ENCODE results near the gene SLC35F1. TPM values are rescaled to one million over a fixed set of nuclear protein-coding genes. Genes with fewer than 3 reads are reported as not detected.
A peak's percentile ranks its signal among the peaks of the same experiment; 100 is the strongest.

The SLC35F1 gene
- total RNA-seq, 4 donors from 2014 or later, result 0.08 to 0.57 (median 0.09) TPM

GRCh38 chr6:118186672-118187567 is 279.9 kb downstream of the SLC35F1 start:
- no peak for DNase-seq
- no peak overlapping the region for H3K27ac ChIP-seq
- intact Hi-C loops (cut with DNase I), result no loop called here
- TF ChIP-seq, protein P1, sequence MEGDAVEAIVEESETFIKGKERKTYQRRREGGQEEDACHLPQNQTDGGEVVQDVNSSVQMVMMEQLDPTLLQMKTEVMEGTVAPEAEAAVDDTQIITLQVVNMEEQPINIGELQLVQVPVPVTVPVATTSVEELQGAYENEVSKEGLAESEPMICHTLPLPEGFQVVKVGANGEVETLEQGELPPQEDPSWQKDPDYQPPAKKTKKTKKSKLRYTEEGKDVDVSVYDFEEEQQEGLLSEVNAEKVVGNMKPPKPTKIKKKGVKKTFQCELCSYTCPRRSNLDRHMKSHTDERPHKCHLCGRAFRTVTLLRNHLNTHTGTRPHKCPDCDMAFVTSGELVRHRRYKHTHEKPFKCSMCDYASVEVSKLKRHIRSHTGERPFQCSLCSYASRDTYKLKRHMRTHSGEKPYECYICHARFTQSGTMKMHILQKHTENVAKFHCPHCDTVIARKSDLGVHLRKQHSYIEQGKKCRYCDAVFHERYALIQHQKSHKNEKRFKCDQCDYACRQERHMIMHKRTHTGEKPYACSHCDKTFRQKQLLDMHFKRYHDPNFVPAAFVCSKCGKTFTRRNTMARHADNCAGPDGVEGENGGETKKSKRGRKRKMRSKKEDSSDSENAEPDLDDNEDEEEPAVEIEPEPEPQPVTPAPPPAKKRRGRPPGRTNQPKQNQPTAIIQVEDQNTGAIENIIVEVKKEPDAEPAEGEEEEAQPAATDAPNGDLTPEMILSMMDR (IDR thresholded peaks at IDR 0.05), result no peak
- TF ChIP-seq POLR2A (IDR thresholded peaks at IDR 0.05), result no peak
- WGBS, 2 donors, result 25 to 27% methylated on average over 1 of the region's 1 CpG
- no peaks in the 10 kb centered on the region for H3K9me3 ChIP-seq
- no peaks in the 10 kb centered on the region for H3K36me3 ChIP-seq
- peaks cover 0 to 10% (median 6%) of the 10 kb centered on the region in 3 donors for H3K4me1 ChIP-seq
- H3K27me3 ChIP-seq, result no peaks in the 10 kb centered on the region
- H3K4me3 ChIP-seq, result no peak overlapping the region

GRCh38 chr6:118187568-118188164 is 280.6 kb downstream of the SLC35F1 start:
- H3K27ac ChIP-seq, result peak overlapping the region in 1 of 4 donors; percentile 63
- peaks cover 0 to 10% (median 6%) of the 10 kb centered on the region in 3 donors for H3K4me1 ChIP-seq
- no peak overlapping the region for H3K4me3 ChIP-seq
- H3K27me3 ChIP-seq, result no peaks in the 10 kb centered on the region
- intact Hi-C loops (cut with DNase I), result no loop called here
- DNase-seq, result no peak
- TF ChIP-seq POLR2A (IDR thresholded peaks at IDR 0.05), result no peak
- TF ChIP-seq, protein P1 (IDR thresholded peaks at IDR 0.05), result no peak
- no peaks in the 10 kb centered on the region for H3K9me3 ChIP-seq
- 13 to 29% methylated on average over 3 of the region's 3 CpGs for WGBS, 2 donors
- H3K36me3 ChIP-seq, result no peaks in the 10 kb centered on the region

GRCh38 chr6:118188561-118188960 is 281.5 kb downstream of the SLC35F1 start:
- H3K9me3 ChIP-seq, result no peaks in the 10 kb centered on the region
- H3K4me3 ChIP-seq, result no peak overlapping the region
- peaks cover 0 to 10% (median 6%) of the 10 kb centered on the region in 3 donors for H3K4me1 ChIP-seq
- no peak overlapping the region for H3K27ac ChIP-seq
- TF ChIP-seq, protein P1 (IDR thresholded peaks at IDR 0.05), result no peak
- TF ChIP-seq POLR2A (IDR thresholded peaks at IDR 0.05), result no peak
- H3K36me3 ChIP-seq, result no peaks in the 10 kb centered on the region
- intact Hi-C loops (cut with DNase I), result no loop called here
- no peaks in the 10 kb centered on the region for H3K27me3 ChIP-seq
- DNase-seq, result no peak
- 65 to 86% methylated on average over 2 of the region's 2 CpGs for WGBS, 2 donors

DNA sequence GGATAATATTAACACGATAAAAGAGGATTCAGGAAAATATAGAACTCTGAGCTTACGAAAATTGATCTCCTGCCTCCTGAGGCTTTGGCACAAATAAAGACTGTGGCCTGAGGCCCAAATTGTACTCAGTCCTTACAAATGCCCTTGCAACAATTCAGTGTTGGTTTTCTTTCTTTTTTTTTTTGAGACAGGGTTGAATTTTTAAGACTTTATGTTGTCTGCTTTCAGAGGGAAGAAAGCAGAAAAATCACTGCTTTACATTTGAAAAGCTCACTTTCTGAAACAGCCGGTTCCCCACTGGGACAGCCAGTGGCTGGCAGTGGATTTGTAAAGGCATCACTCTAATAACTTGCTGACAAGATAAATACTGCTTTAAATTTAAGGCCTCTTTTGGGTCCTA is 290.5 kb downstream of the SLC35F1 start:
- Histone ChIP-seq H3K4me1 (no peaks in the 10 kb centered on the region), H3K27me3 (no peaks in the 10 kb centered on the region), H3K27ac (no peak overlapping the region), H3K4me3 (no peak overlapping the region), H3K36me3 (no peaks in the 10 kb centered on the region), H3K9me3 (no peaks in the 10 kb centered on the region)
- DNase-seq, result no peak
- 53 to 59% methylated on average over 3 of the region's 3 CpGs for WGBS, 2 donors
- TF ChIP-seq, protein P1 (IDR thresholded peaks at IDR 0.05), result no peak
- no peak for TF ChIP-seq POLR2A (IDR thresholded peaks at IDR 0.05)
- intact Hi-C loops (cut with DNase I), result no loop called here

- intact Hi-C loops (cut with DNase I), result no loop called here
- Histone ChIP-seq H3K4me1 (no peaks in the 10 kb centered on the region), H3K27me3 (no peaks in the 10 kb centered on the region), H3K9me3 (no peaks in the 10 kb centered on the region), H3K27ac (no peak overlapping the region), H3K36me3 (no peaks in the 10 kb centered on the region), H3K4me3 (no peak overlapping the region)
- WGBS, 2 donors, result 7 to 33% methylated on average over 1 of the region's 1 CpG
- TF ChIP-seq, protein P1 (IDR thresholded peaks at IDR 0.05), result no peak
- no peak for TF ChIP-seq POLR2A (IDR thresholded peaks at IDR 0.05)
- DNase-seq, result no peak
Measured at GRCh38 chr6:118198746-118199145, 291.7 kb downstream of the SLC35F1 start.
